Stomach (tissue), 9 donors: ENCODE results near the gene GABBR2. TPM values are rescaled to one million over a fixed set of nuclear protein-coding genes. Genes with fewer than 3 reads are reported as not detected.

Source experiments
- DNase-seq, 2 donors: peaks; one replicate each; pipeline versions ENCODE4 v3.0.0 to v3.0.0-alpha.2; 2013 to 2019
- H3K27ac ChIP-seq, 5 donors: fragments of 200-600 bp in 4 of 5; sonication (generic) in 4 of 5; one replicate each; pipeline ENCODE4 v1.5.1; 2013 to 2019; ENCODE audit warnings: mild to moderate bottlenecking in 1 of 5, moderate library complexity in 1 of 5
- H3K27me3 ChIP-seq, 3 donors: fragments of 200-600 bp; sonication (generic); one replicate each; pipeline ENCODE4 v1.5.1; 2017 to 2019; ENCODE audit warnings: mixed run types in 1 of 3
- H3K36me3 ChIP-seq, 4 donors: fragments of 200-600 bp; sonication (generic); 1 replicate in 3 of 4; 2 replicates in 1 of 4; pipeline ENCODE4 v1.5.1; 2016 to 2019
- H3K4me1 ChIP-seq, 4 donors: fragments of 200-600 bp; sonication (generic); one replicate each; pipeline ENCODE4 v1.5.1; 2016 to 2019
- H3K4me3 ChIP-seq, 4 donors: fragments of 200-600 bp; sonication (generic) in 3 of 4; one replicate each; pipeline ENCODE4 v1.5.1; 2016 to 2019; ENCODE audit warnings: mild to moderate bottlenecking in 1 of 4
- H3K9me3 ChIP-seq, 4 donors: fragments of 200-600 bp; sonication (generic); one replicate each; pipeline ENCODE4 v1.5.1; 2016 to 2019
- CTCF ChIP-seq, 7 experiments: fragments of 450-650 bp in 4 of 7; fragments of 200-600 bp in 3 of 7; sonication (generic) in 3 of 7; IDR thresholded peaks; one replicate each; pipeline ENCODE4 v1.5.1; 2016 to 2019; ENCODE audit warnings: antibody characterized with exemption in 7 of 7, control low read depth in 2 of 7, mild to moderate bottlenecking in 1 of 7
- EP300 ChIP-seq: sonication (generic); formaldehyde crosslinking; IDR thresholded peaks from one replicate; pipeline ENCODE4 v1.6.1; 2017; ENCODE audit warnings: antibody characterized with exemption
- POLR2A ChIP-seq, 4 donors: fragments of 450-650 bp; IDR thresholded peaks; one replicate each; pipeline ENCODE4 v1.6.1; 2016; ENCODE audit warnings: antibody characterized with exemption in 4 of 4, control low read depth in 2 of 4, mild to moderate bottlenecking in 1 of 4, moderate library complexity in 1 of 4
- POLR2AphosphoS5 ChIP-seq, 3 donors: sonication (generic); formaldehyde crosslinking; IDR thresholded peaks; one replicate each; pipeline ENCODE4 v1.6.1; 2016; ENCODE audit warnings: antibody characterized with exemption in 3 of 3
- WGBS, 5 donors: extraction: QIAGEN DNeasy Blood & Tissue Kit in 3 of 5; methylation state at CpG; one replicate each; pipeline versions ENCODE4 v1.1.5 to v1.1.7; 2013 to 2018; 5-methylcytosine and 5-hydroxymethylcytosine counted together
- intact Hi-C: fragments of 100-400 bp; cut with DNase I; formaldehyde crosslinking; loops from one replicate; pipeline ENCODE4 v1.15.1; 2023; ENCODE audit warnings: low total_unique reads
- polyA plus RNA-seq, 3 donors: library from polyadenylated mRNA; stranded (reverse); fragments of 200-250 nt; gene quantifications; one replicate each; pipeline ENCODE4 v1.2.3, GENCODE V29; 2013
- total RNA-seq, 5 donors: library from RNA; depleted of rRNA; stranded (reverse); fragments of >200 nt; gene quantifications; one replicate each; pipeline versions ENCODE4 v1.1.0 to v1.2.3, GENCODE V29; 2014 to 2016
- donor health status: healthy with polysubstance abuse.
- donor health status: Bipolar disorder and iron deficiency.
- donor health status: healthy.

GABBR2 gene
- total and polyA plus RNA-seq, 8 donors: 0.06 to 0.55 (median 0.08) TPM; not detected in 5

- Histone ChIP-seq H3K4me3 (no peak overlapping the region), H3K36me3 (no peaks in the 10 kb centered on the region), H3K4me1 (peaks cover 0 to 10% (median 2%) of the 10 kb centered on the region in 4 donors), H3K9me3 (peaks cover 0 to 16% (median 0%) of the 10 kb centered on the region in 4 donors), H3K27me3 (peaks cover 0 to 9% (median 0%) of the 10 kb centered on the region in 3 donors), H3K27ac (no peak overlapping the region)
- intact Hi-C loops: no loop called here
- 25 to 61% (median 50%) methylated on average over 1 of the region's 1 CpG for WGBS, 5 donors
- DNase-seq: no peak
- TF ChIP-seq POLR2A (IDR thresholded peaks at IDR 0.05) (no peak), EP300 (no peak), POLR2AphosphoS5 (IDR thresholded peaks at IDR 0.05) (no peak), CTCF (IDR thresholded peaks at IDR 0.05) (no peak)
Observed at GRCh38 chr9:98413084-98413483, 295.7 kb downstream of the GABBR2 start.

GRCh38 chr9:98412101-98412842, 296.5 kb downstream of the GABBR2 start:
- Histone ChIP-seq H3K27me3 (peaks cover 0 to 5% (median 0%) of the 10 kb centered on the region in 3 donors), H3K9me3 (peaks cover 0 to 16% (median 0%) of the 10 kb centered on the region in 4 donors), H3K4me1 (peaks cover 0 to 10% (median 2%) of the 10 kb centered on the region in 4 donors), H3K27ac (no peak overlapping the region), H3K4me3 (no peak overlapping the region), H3K36me3 (no peaks in the 10 kb centered on the region)
- 87 to 94% (median 90%) methylated on average over 10 of the region's 10 CpGs for WGBS, 5 donors
- no peak for TF ChIP-seq POLR2AphosphoS5 (IDR thresholded peaks at IDR 0.05)
- no peak for TF ChIP-seq POLR2A (IDR thresholded peaks at IDR 0.05)
- no peak for TF ChIP-seq EP300
- TF ChIP-seq CTCF (IDR thresholded peaks at IDR 0.05): no peak
- no peak for DNase-seq
- intact Hi-C loops: no loop called here

- 22 to 30% (median 24%) methylated on average over 8 of the region's 8 CpGs for WGBS, 5 donors
- H3K9me3 ChIP-seq: no peaks in the 10 kb centered on the region
- no peak overlapping the region for H3K27ac ChIP-seq
- no peaks in the 10 kb centered on the region for H3K27me3 ChIP-seq
- H3K36me3 ChIP-seq: no peaks in the 10 kb centered on the region
- H3K4me3 ChIP-seq: no peak overlapping the region
- intact Hi-C loops: no loop called here
- TF ChIP-seq CTCF (IDR thresholded peaks at IDR 0.05): peak in 1 of 7 experiments; percentile 16
- TF ChIP-seq POLR2AphosphoS5 (IDR thresholded peaks at IDR 0.05): no peak
- no peak for TF ChIP-seq POLR2A (IDR thresholded peaks at IDR 0.05)
- peaks cover 0 to 10% (median 2%) of the 10 kb centered on the region in 4 donors for H3K4me1 ChIP-seq
- DNase-seq: peak in 1 of 2 donors; percentile 82
Observed at GRCh38 chr9:98410185-98410697, 298.5 kb downstream of the GABBR2 start.

- no peaks in the 10 kb centered on the region for H3K36me3 ChIP-seq
- H3K4me1 ChIP-seq: peaks cover 0 to 10% (median 2%) of the 10 kb centered on the region in 4 donors
- intact Hi-C loops: no loop called here
- H3K9me3 ChIP-seq: no peaks in the 10 kb centered on the region
- no peaks in the 10 kb centered on the region for H3K27me3 ChIP-seq
- no peak overlapping the region for H3K4me3 ChIP-seq
- no peak for TF ChIP-seq POLR2AphosphoS5 (IDR thresholded peaks at IDR 0.05)
- no peak for DNase-seq
- WGBS, 5 donors: 57 to 70% (median 67%) methylated on average over 6 of the region's 6 CpGs
- no peak overlapping the region for H3K27ac ChIP-seq
Observed at GRCh38 chr9:98409719-98410118, 299.0 kb downstream of the GABBR2 start.

GRCh38 chr9:98406469-98406868, 302.3 kb downstream of the GABBR2 start:
- Histone ChIP-seq H3K36me3 (no peaks in the 10 kb centered on the region), H3K4me3 (no peak overlapping the region), H3K4me1 (peaks cover 0 to 10% (median 2%) of the 10 kb centered on the region in 4 donors), H3K27ac (no peak overlapping the region), H3K9me3 (no peaks in the 10 kb centered on the region), H3K27me3 (no peaks in the 10 kb centered on the region)
- DNase-seq: no peak
- WGBS, 5 donors: 66 to 77% (median 70%) methylated on average over 6 of the region's 6 CpGs
- intact Hi-C loops: no loop called here
- TF ChIP-seq POLR2AphosphoS5 (IDR thresholded peaks at IDR 0.05) (no peak), CTCF (IDR thresholded peaks at IDR 0.05) (no peak), EP300 (no peak), POLR2A (IDR thresholded peaks at IDR 0.05) (no peak)
